A549 (cell line): ENCODE results near the gene SND1. TPM values are rescaled to one million over a fixed set of nuclear protein-coding genes. Genes with fewer than 3 reads are reported as not detected.
A peak's percentile ranks its signal among the peaks of the same experiment; 100 is the strongest.
"Not testable (repeated sequence)": the region's sequence is repeated elsewhere in the genome, so short reads cannot be mapped to it uniquely, and the experiment has no call there.

Experiments used
- ATAC-seq, 2 experiments: fragments of 200-7000 bp in 1 of 2; fragments of >200 bp in 1 of 2; cut with Nextera tagmentation in 1 of 2; cut with Tn5 transposase in 1 of 2; 3 replicates each; pipeline versions ENCODE4 v1.8.0 to v1.9.1; 2018 to 2020; ENCODE audit warnings: mild to moderate bottlenecking in 1 of 2, moderate library complexity in 1 of 2
- CTCF ChIA-PET: fragments of 300-600 bp; sonication (Branson Sonifier 250); formaldehyde crosslinking; extraction: SDS; loops from one replicate; lab custom pipeline; 2021; ENCODE audit warnings: antibody characterized with exemption, inconsistent platforms; lab: Yijun Ruan, JAX
- POLR2A ChIA-PET: fragments of 350-600 bp; formaldehyde crosslinking; extraction: SDS; loops from one replicate; lab custom pipeline; 2021; ENCODE audit warnings: antibody characterized with exemption, inconsistent platforms; lab: Yijun Ruan, JAX
- DNase-seq, 2 experiments: peaks; one replicate each; pipeline versions ENCODE4 v3.0.0 to v3.0.0-alpha.2; 2011 to 2016; ENCODE audit warnings: low read depth in 1 of 2, low spot score in 1 of 2
- FAIRE-seq: peaks from 2 replicates; lab custom pipeline; 2011; peaks lifted over from hg19 to GRCh38; lab: Jason Lieb, UNC
- H3K27ac ChIP-seq, 2 experiments: fragments of >200 bp; sonication (Bioruptor Twin); formaldehyde crosslinking; 3 replicates each; pipeline ENCODE4 v1.5.1; 2016 to 2017
- H3K4me1 ChIP-seq: fragments of >200 bp; sonication (Bioruptor Twin); formaldehyde crosslinking; 3 replicates; pipeline ENCODE4 v1.6.1; 2016
- H3K4me2 ChIP-seq: fragments of >200 bp; sonication (Bioruptor Twin); formaldehyde crosslinking; 3 replicates; pipeline ENCODE4 v1.6.1; 2016
- H3K4me3 ChIP-seq: fragments of >200 bp; sonication (Bioruptor Twin); formaldehyde crosslinking; 3 replicates; pipeline ENCODE4 v1.5.1; 2016
- H3K9me3 ChIP-seq: fragments of >200 bp; sonication (Bioruptor Twin); formaldehyde crosslinking; 3 replicates; pipeline ENCODE4 v1.6.1; 2016
- BCL3 ChIP-seq: fragments of >200 bp; sonication (Bioruptor Twin); formaldehyde crosslinking; IDR thresholded peaks from 3 replicates; pipeline ENCODE4 v1.6.1; 2016
- CEBPB ChIP-seq, 2 experiments: fragments of >200 bp in 1 of 2; sonication (Bioruptor Twin) in 1 of 2; formaldehyde crosslinking in 1 of 2; IDR thresholded peaks; 2 replicates each; pipeline ENCODE4 v1.6.1; 2012 to 2016
- CTCF ChIP-seq: fragments of >200 bp; sonication (Bioruptor Twin); formaldehyde crosslinking; IDR thresholded peaks from 3 replicates; pipeline ENCODE4 v1.5.1; 2016
- FOSB ChIP-seq: fragments of 250-450 bp; sonication (Bioruptor Pico); IDR thresholded peaks from 2 replicates; pipeline ENCODE4 v1.5.0; 2020; ENCODE audit warnings: mild to moderate bottlenecking, moderate library complexity
- FOSL2 ChIP-seq, 2 experiments: fragments of 450-650 bp in 1 of 2; fragments of >200 bp in 1 of 2; sonication (Bioruptor Twin) in 1 of 2; formaldehyde crosslinking; IDR thresholded peaks; 2 replicates each; pipeline versions ENCODE4 v1.5.0 to v1.6.1; 2016 to 2020; ENCODE audit warnings: mild to moderate bottlenecking in 1 of 2, moderate library complexity in 1 of 2
- FOXS1 ChIP-seq: fragments of 250-450 bp; sonication (Bioruptor Pico); IDR thresholded peaks from 2 replicates; pipeline ENCODE4 v1.5.0; 2020; ENCODE audit warnings: mild to moderate bottlenecking, moderate library complexity
- HDAC2 ChIP-seq: fragments of 200-600 bp; sonication (generic); IDR thresholded peaks from 2 replicates; pipeline ENCODE4 v1.6.1; 2016
- HOXB13 ChIP-seq: fragments of 250-450 bp; sonication (Bioruptor Pico); IDR thresholded peaks from 2 replicates; pipeline ENCODE4 v1.5.0; 2020; ENCODE audit warnings: low read depth, mild to moderate bottlenecking, moderate library complexity
- HOXB5 ChIP-seq: fragments of 250-450 bp; sonication (Bioruptor Pico); IDR thresholded peaks from 2 replicates; pipeline ENCODE4 v1.5.0; 2020; ENCODE audit warnings: mild to moderate bottlenecking, moderate library complexity
- KDM5A ChIP-seq: fragments of 200-600 bp; sonication (generic); IDR thresholded peaks from 2 replicates; pipeline ENCODE4 v1.6.1; 2016; ENCODE audit warnings: antibody characterized with exemption, mild to moderate bottlenecking
- MYC ChIP-seq: IDR thresholded peaks from 2 replicates; pipeline ENCODE4 v1.6.1; 2012; ENCODE audit warnings: mild to moderate bottlenecking, inconsistent platforms, low read length, improper control_type of control experiment, borderline replicate concordance
- NFE2L2 ChIP-seq: fragments of 150-350 bp; conservative IDR thresholded peaks from 2 replicates; pipeline ENCODE4 v1.6.1; 2014; ENCODE audit warnings: low read length
- POLR2AphosphoS2 ChIP-seq: conservative IDR thresholded peaks from 2 replicates; pipeline ENCODE4 v1.6.1; 2012; ENCODE audit warnings: low read length, improper control_type of control experiment, inconsistent platforms
- RCOR1 ChIP-seq: fragments of 150-350 bp; IDR thresholded peaks from 2 replicates; pipeline ENCODE4 v1.6.1; 2014; ENCODE audit warnings: antibody characterized with exemption, low read length, low read depth
- REST ChIP-seq: fragments of 200-600 bp; sonication (generic); IDR thresholded peaks from 2 replicates; pipeline ENCODE4 v1.6.1; 2016; ENCODE audit warnings: antibody characterized with exemption, mild to moderate bottlenecking, moderate library complexity
- TFCP2L1 ChIP-seq: fragments of 250-450 bp; sonication (Bioruptor Pico); IDR thresholded peaks from 2 replicates; pipeline ENCODE4 v1.5.0; 2021; ENCODE audit warnings: mild to moderate bottlenecking
- USF2 ChIP-seq: fragments of 450-650 bp; IDR thresholded peaks from 2 replicates; pipeline ENCODE4 v1.6.1; 2014; ENCODE audit warnings: antibody characterized with exemption
- ZSCAN20 ChIP-seq: fragments of 250-450 bp; sonication (Bioruptor Pico); IDR thresholded peaks from 2 replicates; pipeline ENCODE4 v1.8.0; 2022; ENCODE audit warnings: mild to moderate bottlenecking, moderate library complexity
- WGBS: methylation state at CpG from one replicate; pipeline ENCODE4 v1.1.6; 2017; ENCODE audit errors: missing lambda C conversion rate; 5-methylcytosine and 5-hydroxymethylcytosine counted together
- polyA plus RNA-seq, 4 experiments: library from polyadenylated mRNA; depleted of rRNA in 3 of 4; stranded (reverse); fragments of >200 nt; fragmentation: RNase III in 1 of 4; extraction: RNeasy Plus Mini Kit Qiagen cat#74134 plus additional on column Dnase treatment in 1 of 4; gene quantifications; 2 replicates in 3 of 4; 3 replicates in 1 of 4; pipeline ENCODE4 v1.2.3, GENCODE V29; 2011 to 2017

SND1 gene
- polyA plus RNA-seq, 2 of the 4 experiments (the other 2 are of a cell fraction) = 102 to 138 TPM

GRCh38 chr7:127900732-127901685, 249.0 kb downstream of the SND1 start (continued):
- no peak for TF ChIP-seq USF2
- no peak for TF ChIP-seq FOSL2 (IDR thresholded peaks at IDR 0.05)
- TF ChIP-seq FOSL2 (CRISPR knock-in tag; IDR thresholded peaks at IDR 0.05) = no peak
- no peak for TF ChIP-seq HOXB5
- TF ChIP-seq, all 56 proteins: peak for 0

GRCh38 chr7:127901895-127902703, 250.1 kb downstream of the SND1 start:
- CTCF ChIA-PET = interaction anchor here (0.5 to 1.3 kb wide), 3 partner anchors 9 to 306 kb away, joined by 3 read pairs; no protein-coding TSS in a partner anchor
- H3K4me1 ChIP-seq = 0 out of 3 replicates have a peak, but pooled peaks cover 5% of the 10 kb centered on the region
- POLR2A ChIA-PET = no interaction called here

GRCh38 chr7:127902753-127903152, 250.8 kb downstream of the SND1 start:
- CTCF ChIA-PET = interaction anchor here (0.5 to 1.3 kb wide), 3 partner anchors 8 to 305 kb away, joined by 3 read pairs; no protein-coding TSS in a partner anchor
- H3K4me2 ChIP-seq, H3K9me3 ChIP-seq: not testable (repeated sequence)
- TF ChIP-seq CEBPB (IDR thresholded peaks at IDR 0.05) = peak; percentile 76 to 82; a peak in 3 of 4 replicates
- TF ChIP-seq, all 56 proteins: peak for 1; not testable (repeated sequence) for 55
- H3K4me1 ChIP-seq, DNase-seq, POLR2A ChIA-PET, ATAC-seq, H3K4me3 ChIP-seq, H3K27ac ChIP-seq, FAIRE-seq: not testable (repeated sequence)
- 97% methylated on average over 6 of the region's 6 CpGs for WGBS

More at GRCh38 chr7:127901895-127902703, 250.1 kb downstream of the SND1 start:
- no peak for TF ChIP-seq RCOR1
- no peak for TF ChIP-seq HDAC2
- no peak for TF ChIP-seq MYC
- no peak for TF ChIP-seq ZSCAN20 (CRISPR knock-in tag)
- no peak for TF ChIP-seq HOXB13 (CRISPR knock-in tag)
- TF ChIP-seq BCL3 = no peak
- TF ChIP-seq, all 56 proteins: peak for 0
- no peak for FAIRE-seq
- Histone ChIP-seq H3K4me2 (no peak overlapping the region), H3K9me3 (no peaks in the 10 kb centered on the region), H3K4me3 (no peak overlapping the region), H3K27ac (no peak overlapping the region)
- WGBS = 87% methylated on average over 5 of the region's 5 CpGs
- ATAC-seq = no peak
- no peak for DNase-seq

GRCh38 chr7:127903892-127904669, 252.1 kb downstream of the SND1 start:
- H3K4me3 ChIP-seq = no peak overlapping the region
- no peaks in the 10 kb centered on the region for H3K9me3 ChIP-seq
- 91% methylated on average over 4 of the region's 4 CpGs for WGBS
- 0 out of 3 replicates have a peak, but pooled peaks cover 5% of the 10 kb centered on the region for H3K4me1 ChIP-seq
- ChIA-PET CTCF (interaction anchor here (0.6 kb wide), 1 partner anchor 17 kb away, joined by 4 read pairs; no protein-coding TSS in a partner anchor), POLR2A (interaction anchor here (0.5 kb wide), 1 partner anchor 664 kb away, joined by 3 read pairs; no protein-coding TSS in a partner anchor)
- no peak for ATAC-seq
- FAIRE-seq = no peak
- DNase-seq = no peak
- no peak overlapping the region for H3K27ac ChIP-seq
- H3K4me2 ChIP-seq = no peak overlapping the region
- TF ChIP-seq POLR2AphosphoS2 (no peak), FOSB (CRISPR knock-in tag) (no peak), NFE2L2 (no peak), CTCF (no peak), FOXS1 (CRISPR knock-in tag) (no peak), TFCP2L1 (CRISPR knock-in tag) (no peak), FOSL2 (IDR thresholded peaks at IDR 0.05) (no peak), FOSL2 (CRISPR knock-in tag; IDR thresholded peaks at IDR 0.05) (no peak), KDM5A (no peak), REST (no peak)
